SJCRH30 (cell line): ENCODE results near the gene FLT1. TPM values are rescaled to one million over a fixed set of nuclear protein-coding genes. Genes with fewer than 3 reads are reported as not detected.

Source experiments
- DNase-seq, 2 experiments: peaks; one replicate each; pipeline ENCODE4 v3.0.0-alpha.2; 2015 to 2020
- H3K27ac ChIP-seq: fragments of 250-450 bp; sonication (Bioruptor Pico); 2 replicates; pipeline ENCODE4 v1.5.1; 2020; ENCODE audit warnings: mild to moderate bottlenecking, moderate library complexity
- H3K27me3 ChIP-seq: fragments of 250-450 bp; sonication (Bioruptor Pico); 2 replicates; pipeline ENCODE4 v1.5.1; 2020; ENCODE audit warnings: mild to moderate bottlenecking, moderate library complexity
- H3K36me3 ChIP-seq: fragments of 250-450 bp; sonication (Bioruptor Pico); 2 replicates; pipeline ENCODE4 v1.5.1; 2020; ENCODE audit warnings: mild to moderate bottlenecking, moderate library complexity
- H3K4me1 ChIP-seq: fragments of 250-450 bp; sonication (Bioruptor Pico); 2 replicates; pipeline ENCODE4 v1.5.1; 2020; ENCODE audit warnings: mild to moderate bottlenecking, moderate library complexity
- H3K4me3 ChIP-seq: fragments of 250-450 bp; sonication (Bioruptor Pico); 2 replicates; pipeline ENCODE4 v1.5.1; 2020; ENCODE audit warnings: mild to moderate bottlenecking, moderate library complexity
- H3K9me3 ChIP-seq: fragments of 250-450 bp; sonication (Bioruptor Pico); replicated peaks from 2 replicates; pipeline ENCODE4 v1.5.1; 2020; ENCODE audit warnings: mild to moderate bottlenecking, moderate library complexity
- total RNA-seq: library from RNA; depleted of rRNA; stranded (reverse); fragments of >200 nt; shearing (Covaris generic); gene quantifications from 2 replicates; pipeline ENCODE4 v1.2.3, GENCODE V29; 2014

Gene FLT1
- total RNA-seq, 1 experiment from 2014 or later: 0.36 TPM

- H3K27ac ChIP-seq: no peak overlapping the region
- no peak overlapping the region for H3K4me3 ChIP-seq
- H3K36me3 ChIP-seq: no peaks in the 10 kb centered on the region
- H3K27me3 ChIP-seq: no peaks in the 10 kb centered on the region
- DNase-seq: no peak
- H3K9me3 ChIP-seq: 0 out of 2 replicates have a peak, but pooled peaks cover 2% of the 10 kb centered on the region
- H3K4me1 ChIP-seq: peaks cover 7% of the 10 kb centered on the region
Observed at GRCh38 chr13:28340272-28340793, 154.6 kb downstream of the FLT1 start.

- no peaks in the 10 kb centered on the region for H3K36me3 ChIP-seq
- no peak for DNase-seq
- no peak overlapping the region for H3K27ac ChIP-seq
- no peak overlapping the region for H3K4me3 ChIP-seq
- 0 out of 2 replicates have a peak, but pooled peaks cover 2% of the 10 kb centered on the region for H3K9me3 ChIP-seq
- no peaks in the 10 kb centered on the region for H3K27me3 ChIP-seq
- H3K4me1 ChIP-seq: peaks cover 7% of the 10 kb centered on the region
Observed at GRCh38 chr13:28339419-28339818, 155.5 kb downstream of the FLT1 start.

- Histone ChIP-seq H3K4me3 (no peak overlapping the region), H3K4me1 (peaks cover 7% of the 10 kb centered on the region), H3K27ac (no peak overlapping the region), H3K27me3 (no peaks in the 10 kb centered on the region), H3K36me3 (no peaks in the 10 kb centered on the region), H3K9me3 (0 out of 2 replicates have a peak, but pooled peaks cover 2% of the 10 kb centered on the region)
- no peak for DNase-seq
Observed at GRCh38 chr13:28338742-28339141, 156.2 kb downstream of the FLT1 start.

GRCh38 chr13:28338006-28338574 lies 156.8 kb downstream of the FLT1 start:
- Histone ChIP-seq H3K4me1 (peaks cover 7% of the 10 kb centered on the region), H3K27me3 (no peaks in the 10 kb centered on the region), H3K36me3 (no peaks in the 10 kb centered on the region), H3K9me3 (0 out of 2 replicates have a peak, but pooled peaks cover 2% of the 10 kb centered on the region), H3K27ac (no peak overlapping the region), H3K4me3 (no peak overlapping the region)
- DNase-seq: no peak

GRCh38 chr13:28337166-28338005 lies 157.5 kb downstream of the FLT1 start:
- H3K36me3 ChIP-seq: no peaks in the 10 kb centered on the region
- DNase-seq: peak in 1 of 2 experiments; percentile 63
- H3K27ac ChIP-seq: no peak overlapping the region

GRCh38 chr13:28336193-28336657 lies 158.7 kb downstream of the FLT1 start:
- Histone ChIP-seq H3K27ac (no peak overlapping the region), H3K9me3 (0 out of 2 replicates have a peak, but pooled peaks cover 2% of the 10 kb centered on the region), H3K4me3 (no peak overlapping the region), H3K27me3 (no peaks in the 10 kb centered on the region), H3K36me3 (no peaks in the 10 kb centered on the region), H3K4me1 (peaks cover 7% of the 10 kb centered on the region)
- DNase-seq: no peak

More at GRCh38 chr13:28337166-28338005, 157.5 kb downstream of the FLT1 start:
- H3K9me3 ChIP-seq: 0 out of 2 replicates have a peak, but pooled peaks cover 2% of the 10 kb centered on the region
- no peaks in the 10 kb centered on the region for H3K27me3 ChIP-seq
- H3K4me1 ChIP-seq: peaks cover 7% of the 10 kb centered on the region
- H3K4me3 ChIP-seq: no peak overlapping the region

GRCh38 chr13:28333204-28333881 lies 161.6 kb downstream of the FLT1 start:
- Histone ChIP-seq H3K36me3 (no peaks in the 10 kb centered on the region), H3K4me1 (peaks cover 5% of the 10 kb centered on the region), H3K4me3 (no peak overlapping the region), H3K27me3 (no peaks in the 10 kb centered on the region), H3K9me3 (0 out of 2 replicates have a peak, but pooled peaks cover 2% of the 10 kb centered on the region), H3K27ac (no peak overlapping the region)
- no peak for DNase-seq

GRCh38 chr13:28329395-28330158 lies 165.4 kb downstream of the FLT1 start:
- Histone ChIP-seq H3K9me3 (no peaks in the 10 kb centered on the region), H3K36me3 (no peaks in the 10 kb centered on the region), H3K27ac (no peak overlapping the region), H3K27me3 (no peaks in the 10 kb centered on the region), H3K4me3 (no peak overlapping the region), H3K4me1 (no peaks in the 10 kb centered on the region)
- no peak for DNase-seq

- Histone ChIP-seq H3K4me3 (no peak overlapping the region), H3K4me1 (no peaks in the 10 kb centered on the region), H3K9me3 (no peaks in the 10 kb centered on the region), H3K36me3 (no peaks in the 10 kb centered on the region), H3K27me3 (no peaks in the 10 kb centered on the region), H3K27ac (no peak overlapping the region)
- DNase-seq: no peak
Observed at GRCh38 chr13:28328271-28328607, 166.7 kb downstream of the FLT1 start.

- DNase-seq: no peak
- H3K27me3 ChIP-seq: no peaks in the 10 kb centered on the region
- H3K4me1 ChIP-seq: no peaks in the 10 kb centered on the region
- H3K4me3 ChIP-seq: no peak overlapping the region
- no peak overlapping the region for H3K27ac ChIP-seq
- no peaks in the 10 kb centered on the region for H3K36me3 ChIP-seq
- H3K9me3 ChIP-seq: no peaks in the 10 kb centered on the region
Observed at GRCh38 chr13:28327373-28328270, 167.3 kb downstream of the FLT1 start.

GRCh38 chr13:28326056-28326455 lies 168.9 kb downstream of the FLT1 start:
- no peaks in the 10 kb centered on the region for H3K9me3 ChIP-seq
- peaks cover 12% of the 10 kb centered on the region for H3K4me1 ChIP-seq
- no peak for DNase-seq
- no peaks in the 10 kb centered on the region for H3K36me3 ChIP-seq
- H3K27ac ChIP-seq: no peak overlapping the region
- H3K27me3 ChIP-seq: no peaks in the 10 kb centered on the region
- no peak overlapping the region for H3K4me3 ChIP-seq

GRCh38 chr13:28325022-28325421 lies 169.9 kb downstream of the FLT1 start:
- no peak overlapping the region for H3K4me3 ChIP-seq
- DNase-seq: no peak
- H3K27ac ChIP-seq: no peak overlapping the region
- peaks cover 18% of the 10 kb centered on the region for H3K4me1 ChIP-seq
- H3K36me3 ChIP-seq: no peaks in the 10 kb centered on the region
- no peaks in the 10 kb centered on the region for H3K27me3 ChIP-seq
- no peaks in the 10 kb centered on the region for H3K9me3 ChIP-seq

GRCh38 chr13:28324181-28324789 lies 170.6 kb downstream of the FLT1 start:
- Histone ChIP-seq H3K4me1 (peaks cover 21% of the 10 kb centered on the region), H3K36me3 (no peaks in the 10 kb centered on the region), H3K27ac (no peak overlapping the region), H3K27me3 (no peaks in the 10 kb centered on the region), H3K4me3 (no peak overlapping the region), H3K9me3 (no peaks in the 10 kb centered on the region)
- DNase-seq: peak; percentile 71 to 84
